Stimulated activated CD8-positive, alpha-beta memory T cell treated with anti-CD3 and anti-CD28 coated beads, Interleukin-4, amount 100 ng/mL, for 24 hours (primary cell): ENCODE data around the gene MMP28.

Experiments used
- DNase-seq: peaks from one replicate; pipeline ENCODE4 v3.0.0-alpha.2; 2020; ENCODE audit warnings: low read depth

MMP28 gene

GRCh38 chr17:35742896-35743477 is 52.5 kb downstream of the MMP28 start:
- no peak for DNase-seq

- DNase-seq = no peak
These were observed 52.9 kb downstream of the MMP28 start for GRCh38 chr17:35742496-35742895.

- DNase-seq = no peak
These were observed 54.2 kb downstream of the MMP28 start for GRCh38 chr17:35740997-35741931.

GRCh38 chr17:35740216-35740615 is 55.2 kb downstream of the MMP28 start:
- DNase-seq = no peak

GRCh38 chr17:35738519-35739133 is 56.8 kb downstream of the MMP28 start:
- DNase-seq = no peak

- DNase-seq = no peak
These were observed 59.2 kb downstream of the MMP28 start for GRCh38 chr17:35736236-35736635.

GRCh38 chr17:35735036-35735805 is 60.2 kb downstream of the MMP28 start:
- DNase-seq = no peak

- no peak for DNase-seq
These were observed 61.0 kb downstream of the MMP28 start for GRCh38 chr17:35734396-35734795.

GRCh38 chr17:35733366-35733765 is 62.1 kb downstream of the MMP28 start:
- DNase-seq = no peak

- DNase-seq = no peak
These were observed 62.7 kb downstream of the MMP28 start for GRCh38 chr17:35732806-35733136.

- DNase-seq = no peak
These were observed 63.3 kb downstream of the MMP28 start for GRCh38 chr17:35731917-35732805.

- DNase-seq = peak; percentile 39
These were observed 64.1 kb downstream of the MMP28 start, which contains the start of gene RASL10B for GRCh38 chr17:35731239-35731916. Gene RASL10B, plus strand, starts transcription at chr17:35731639. Its CDS starts 3,546 bp downstream, at chr17:35735185.

GRCh38 chr17:35730400-35731005 is 64.9 kb downstream of the MMP28 start:
- no peak for DNase-seq

- no peak for DNase-seq
These were observed 66.0 kb downstream of the MMP28 start for GRCh38 chr17:35729405-35729833.

- DNase-seq = no peak
These were observed 66.9 kb downstream of the MMP28 start for GRCh38 chr17:35728551-35728950.

GRCh38 chr17:35727635-35728034 is 67.8 kb downstream of the MMP28 start:
- DNase-seq = no peak

- no peak for DNase-seq
These were observed 68.4 kb downstream of the MMP28 start for GRCh38 chr17:35726953-35727460.

GRCh38 chr17:35726127-35726952 is 69.1 kb downstream of the MMP28 start:
- no peak for DNase-seq

GRCh38 chr17:35725802-35726126 is 69.7 kb downstream of the MMP28 start:
- DNase-seq = no peak
